ENCODE data around the gene CBX5. TPM values are rescaled to one million over a fixed set of nuclear protein-coding genes. Genes with fewer than 3 reads are reported as not detected.

Gene CBX5
- total RNA-seq, 1 donor from 2014 or later: 227 TPM

GRCh38 chr12:54220567-54220966 is 59.4 kb downstream of the CBX5 start:
- no peaks in the 10 kb centered on the region for H3K9me3 Mint-ChIP-seq
- H3K27me3 Mint-ChIP-seq: peaks cover 35% of the 10 kb centered on the region
- TF ChIP-seq CTCF (conservative IDR thresholded peaks at IDR 0.05): no peak
- H3K27ac Mint-ChIP-seq: no peak overlapping the region
- H3K36me3 Mint-ChIP-seq: no peaks in the 10 kb centered on the region
- H3K4me3 Mint-ChIP-seq: no peak overlapping the region
- peaks cover 22% of the 10 kb centered on the region for H3K4me1 Mint-ChIP-seq (ENCODE audit: unreplicated experiment)
- DNase-seq (ENCODE audit: extremely low spot score, unreplicated experiment): no peak

- Mint-ChIP-seq H3K4me1 (ENCODE audit: unreplicated experiment) (peaks cover 22% of the 10 kb centered on the region), H3K36me3 (no peaks in the 10 kb centered on the region), H3K27me3 (peaks cover 37% of the 10 kb centered on the region), H3K9me3 (no peaks in the 10 kb centered on the region), H3K27ac (no peak overlapping the region), H3K4me3 (no peak overlapping the region)
- no peak for DNase-seq (ENCODE audit: extremely low spot score, unreplicated experiment)
- peak; percentile 87 for TF ChIP-seq CTCF (conservative IDR thresholded peaks at IDR 0.05)
Observed at GRCh38 chr12:54220092-54220557, 59.8 kb downstream of the CBX5 start.

- Mint-ChIP-seq H3K27me3 (peaks cover 56% of the 10 kb centered on the region), H3K27ac (no peak overlapping the region), H3K36me3 (no peaks in the 10 kb centered on the region), H3K4me3 (peak overlapping the region; percentile 74), H3K9me3 (no peaks in the 10 kb centered on the region), H3K4me1 (ENCODE audit: unreplicated experiment) (peaks cover 22% of the 10 kb centered on the region)
- TF ChIP-seq CTCF (conservative IDR thresholded peaks at IDR 0.05): no peak
- DNase-seq (ENCODE audit: extremely low spot score, unreplicated experiment): no peak
Observed at GRCh38 chr12:54217774-54218241, 62.1 kb downstream of the CBX5 start.

GRCh38 chr12:54216797-54217661 is 62.9 kb downstream of the CBX5 start:
- H3K4me1 Mint-ChIP-seq (ENCODE audit: unreplicated experiment): peaks cover 22% of the 10 kb centered on the region
- peaks cover 62% of the 10 kb centered on the region for H3K27me3 Mint-ChIP-seq
- TF ChIP-seq CTCF (conservative IDR thresholded peaks at IDR 0.05): peak; percentile 85
- H3K9me3 Mint-ChIP-seq: no peaks in the 10 kb centered on the region
- H3K36me3 Mint-ChIP-seq: no peaks in the 10 kb centered on the region
- H3K27ac Mint-ChIP-seq: peak overlapping the region; percentile 70
- H3K4me3 Mint-ChIP-seq: peak overlapping the region; percentile 74
- DNase-seq (ENCODE audit: extremely low spot score, unreplicated experiment): peak; percentile 83

GRCh38 chr12:54215989-54216796 is 63.7 kb downstream of the CBX5 start:
- Mint-ChIP-seq H3K4me3 (peak overlapping the region; percentile 74), H3K9me3 (no peaks in the 10 kb centered on the region)
- DNase-seq (ENCODE audit: extremely low spot score, unreplicated experiment): no peak

More at GRCh38 chr12:54215989-54216796, 63.7 kb downstream of the CBX5 start:
- TF ChIP-seq CTCF (conservative IDR thresholded peaks at IDR 0.05): no peak
- Mint-ChIP-seq H3K4me1 (ENCODE audit: unreplicated experiment) (peaks cover 22% of the 10 kb centered on the region), H3K27ac (peak overlapping the region; percentile 70), H3K27me3 (peaks cover 69% of the 10 kb centered on the region), H3K36me3 (no peaks in the 10 kb centered on the region)
